Measurements from ENCODE around the gene RAB31.

The RAB31 gene

DNA sequence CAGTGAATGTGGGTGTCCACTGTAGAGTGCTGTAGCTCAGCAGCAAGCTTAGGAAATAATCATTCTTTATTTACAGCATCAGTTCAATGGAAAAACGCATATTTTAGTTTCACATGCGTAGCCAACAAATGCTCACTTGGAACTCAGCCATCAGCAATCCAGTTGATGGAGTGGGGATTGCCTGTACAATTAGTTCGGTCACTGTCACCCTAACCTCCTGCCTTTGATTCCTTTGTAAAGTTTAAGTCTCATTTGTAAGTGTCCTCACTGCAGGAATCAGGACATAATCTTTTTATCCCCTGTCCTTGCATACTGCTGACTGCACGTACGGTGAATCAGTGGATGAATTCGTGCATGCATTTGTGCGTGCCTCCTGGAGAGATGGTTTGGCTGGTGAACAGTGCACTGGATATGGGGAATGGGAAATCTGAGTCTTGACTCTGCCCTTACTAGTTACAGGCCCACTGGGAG lies 55.9 kb downstream of the RAB31 start:
- no peak overlapping the region for H4K8ac ChIP-seq (ENCODE audit: low read depth, low read length)
- H4K91ac ChIP-seq (ENCODE audit: low read depth, low read length, poor library complexity), result no peak overlapping the region
- no peaks in the 10 kb centered on the region for H3K4me1 ChIP-seq (ENCODE audit: control insufficient read depth in 2 of 2, insufficient read depth in 1 of 2, low read depth in 1 of 2, low read length in 2 of 2)
- H3K23ac ChIP-seq (ENCODE audit: low read depth, low read length, poor library complexity), result no peak overlapping the region
- H3K18ac ChIP-seq (ENCODE audit: low read length), result no peak overlapping the region
- no peak overlapping the region for H2AFZ ChIP-seq (ENCODE audit: low read length)
- DNase-seq (ENCODE audit: low spot score), result no peak
- H3K79me1 ChIP-seq (ENCODE audit: low read depth, low read length), result no peaks in the 10 kb centered on the region
- H2BK12ac ChIP-seq (ENCODE audit: low read length), result no peak overlapping the region
- H3K14ac ChIP-seq (ENCODE audit: low read length), result no peak overlapping the region
- H3K4me3 ChIP-seq (ENCODE audit: low read length in 2 of 2), result peak overlapping the region in 1 of 2 donors; percentile 27
- no peak overlapping the region for H2BK5ac ChIP-seq (ENCODE audit: low read length)
- WGBS, 2 donors (ENCODE audit: extremely low coverage in 2 of 2, insufficient read length in 2 of 2, insufficient replicate concordance in 1 of 2), result no CpG with 5 or more reads among the region's 7 CpGs
- no peak overlapping the region for H3K4me2 ChIP-seq (ENCODE audit: insufficient read depth, low read length, poor library complexity, severe bottlenecking)
- H3K27me3 ChIP-seq (ENCODE audit: control insufficient read depth in 3 of 3, insufficient read depth in 3 of 3, low read depth in 1 of 3, low read length in 3 of 3), result no peaks in the 10 kb centered on the region
- no peak overlapping the region for H2BK120ac ChIP-seq (ENCODE audit: low read depth, low read length)
- H3K9ac ChIP-seq (ENCODE audit: low read depth, low read length, poor library complexity), result no peak overlapping the region
- no peak overlapping the region for H2BK15ac ChIP-seq (ENCODE audit: low read length)
- no peak overlapping the region for H3K4ac ChIP-seq (ENCODE audit: low read length)
- H2AK5ac ChIP-seq (ENCODE audit: low read depth, low read length), result no peak overlapping the region
- H3K36me3 ChIP-seq (replicated peaks in 1 of 2; ENCODE audit: control insufficient read depth in 2 of 2, insufficient read depth in 2 of 2, low read length in 2 of 2), result no peaks in the 10 kb centered on the region
- peaks cover 0 to 19% of the 10 kb centered on the region in 2 donors for H3K9me3 ChIP-seq (replicated peaks in 1 of 2; ENCODE audit: control insufficient read depth in 2 of 2, insufficient read depth in 1 of 2, low read depth in 1 of 2, low read length in 2 of 2)
- no peak overlapping the region for H3K27ac ChIP-seq (replicated peaks; ENCODE audit: low read length)

DNA sequence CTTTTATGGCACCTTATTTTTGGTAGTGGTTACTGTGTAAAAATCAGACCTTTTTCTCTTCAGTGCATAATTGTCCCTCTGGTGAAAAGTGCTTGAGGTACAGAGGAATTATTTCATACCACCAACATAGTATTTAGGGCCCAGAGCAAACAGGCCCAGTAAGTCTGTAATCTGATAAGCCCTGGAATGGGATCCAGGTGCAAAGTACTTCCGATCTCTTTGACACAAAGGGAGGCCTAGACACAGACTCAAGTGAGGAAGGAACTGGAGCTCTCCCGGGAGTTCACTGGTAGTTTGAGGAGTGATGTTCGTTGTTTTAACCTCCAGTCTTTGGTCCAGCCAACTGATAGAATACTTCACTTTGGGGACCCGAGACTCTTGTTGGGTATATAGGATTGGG lies 57.4 kb downstream of the RAB31 start:
- Histone ChIP-seq H3K36me3 (replicated peaks in 1 of 2; ENCODE audit: control insufficient read depth in 2 of 2, insufficient read depth in 2 of 2, low read length in 2 of 2) (no peaks in the 10 kb centered on the region), H4K91ac (ENCODE audit: low read depth, low read length, poor library complexity) (no peak overlapping the region), H3K4ac (ENCODE audit: low read length) (no peak overlapping the region), H3K9me3 (replicated peaks in 1 of 2; ENCODE audit: control insufficient read depth in 2 of 2, insufficient read depth in 1 of 2, low read depth in 1 of 2, low read length in 2 of 2) (peaks cover 0 to 17% of the 10 kb centered on the region in 2 donors), H4K8ac (ENCODE audit: low read depth, low read length) (no peak overlapping the region), H2AFZ (ENCODE audit: low read length) (no peak overlapping the region), H3K27me3 (ENCODE audit: control insufficient read depth in 3 of 3, insufficient read depth in 3 of 3, low read depth in 1 of 3, low read length in 3 of 3) (no peaks in the 10 kb centered on the region), H2BK12ac (ENCODE audit: low read length) (no peak overlapping the region), H3K4me1 (ENCODE audit: control insufficient read depth in 2 of 2, insufficient read depth in 1 of 2, low read depth in 1 of 2, low read length in 2 of 2) (no peaks in the 10 kb centered on the region), H2AK5ac (ENCODE audit: low read depth, low read length) (no peak overlapping the region), H2BK120ac (ENCODE audit: low read depth, low read length) (no peak overlapping the region), H3K14ac (ENCODE audit: low read length) (no peak overlapping the region), H2BK15ac (ENCODE audit: low read length) (no peak overlapping the region), H3K4me2 (ENCODE audit: insufficient read depth, low read length, poor library complexity, severe bottlenecking) (no peak overlapping the region), H3K79me1 (ENCODE audit: low read depth, low read length) (no peaks in the 10 kb centered on the region), H2BK5ac (ENCODE audit: low read length) (no peak overlapping the region), H3K27ac (replicated peaks; ENCODE audit: low read length) (no peak overlapping the region), H3K18ac (ENCODE audit: low read length) (no peak overlapping the region), H3K4me3 (ENCODE audit: low read length in 2 of 2) (no peak overlapping the region), H3K23ac (ENCODE audit: low read depth, low read length, poor library complexity) (no peak overlapping the region), H3K9ac (ENCODE audit: low read depth, low read length, poor library complexity) (no peak overlapping the region)
- no CpG with 5 or more reads among the region's 4 CpGs for WGBS, 2 donors (ENCODE audit: extremely low coverage in 2 of 2, insufficient read length in 2 of 2, insufficient replicate concordance in 1 of 2)
- no peak for DNase-seq (ENCODE audit: low spot score)

DNA sequence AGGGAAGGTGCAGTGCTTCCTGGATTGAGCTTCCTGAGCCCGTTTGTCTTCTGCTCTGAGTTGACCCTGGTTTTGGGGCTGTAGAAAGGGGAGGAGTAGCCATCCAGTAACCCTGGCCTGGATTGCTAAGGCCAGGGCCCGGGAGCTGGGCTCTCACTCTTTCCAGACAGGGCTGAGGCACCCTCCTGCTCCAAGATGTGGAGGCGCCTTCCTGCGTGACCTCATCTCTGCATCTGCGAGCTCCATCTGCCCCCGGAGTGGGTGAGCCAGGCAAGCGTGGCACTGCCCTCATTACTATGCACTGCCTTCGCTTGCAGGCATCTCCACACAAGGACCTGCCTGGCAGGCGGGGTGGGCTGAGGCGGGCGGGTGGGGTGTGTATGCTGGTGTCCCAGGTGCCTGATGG lies 58.0 kb downstream of the RAB31 start:
- Histone ChIP-seq H2AK5ac (ENCODE audit: low read depth, low read length) (peak overlapping the region; percentile 38), H2AFZ (ENCODE audit: low read length) (no peak overlapping the region), H4K91ac (ENCODE audit: low read depth, low read length, poor library complexity) (no peak overlapping the region), H2BK120ac (ENCODE audit: low read depth, low read length) (no peak overlapping the region), H3K9me3 (replicated peaks in 1 of 2; ENCODE audit: control insufficient read depth in 2 of 2, insufficient read depth in 1 of 2, low read depth in 1 of 2, low read length in 2 of 2) (peaks cover 0 to 16% of the 10 kb centered on the region in 2 donors), H3K36me3 (replicated peaks in 1 of 2; ENCODE audit: control insufficient read depth in 2 of 2, insufficient read depth in 2 of 2, low read length in 2 of 2) (no peaks in the 10 kb centered on the region), H2BK12ac (ENCODE audit: low read length) (no peak overlapping the region), H3K9ac (ENCODE audit: low read depth, low read length, poor library complexity) (no peak overlapping the region), H3K79me1 (ENCODE audit: low read depth, low read length) (no peaks in the 10 kb centered on the region), H3K27ac (replicated peaks; ENCODE audit: low read length) (no peak overlapping the region), H3K4me1 (ENCODE audit: control insufficient read depth in 2 of 2, insufficient read depth in 1 of 2, low read depth in 1 of 2, low read length in 2 of 2) (no peaks in the 10 kb centered on the region), H3K4me2 (ENCODE audit: insufficient read depth, low read length, poor library complexity, severe bottlenecking) (no peak overlapping the region), H3K27me3 (ENCODE audit: control insufficient read depth in 3 of 3, insufficient read depth in 3 of 3, low read depth in 1 of 3, low read length in 3 of 3) (no peaks in the 10 kb centered on the region), H2BK15ac (ENCODE audit: low read length) (no peak overlapping the region), H3K18ac (ENCODE audit: low read length) (peak overlapping the region; percentile 82), H3K23ac (ENCODE audit: low read depth, low read length, poor library complexity) (no peak overlapping the region), H3K4me3 (ENCODE audit: low read length in 2 of 2) (no peak overlapping the region), H4K8ac (ENCODE audit: low read depth, low read length) (no peak overlapping the region), H3K4ac (ENCODE audit: low read length) (no peak overlapping the region), H2BK5ac (ENCODE audit: low read length) (no peak overlapping the region), H3K14ac (ENCODE audit: low read length) (no peak overlapping the region)
- no CpG with 5 or more reads among the region's 11 CpGs for WGBS, 2 donors (ENCODE audit: extremely low coverage in 2 of 2, insufficient read length in 2 of 2, insufficient replicate concordance in 1 of 2)
- no peak for DNase-seq (ENCODE audit: low spot score)

DNA sequence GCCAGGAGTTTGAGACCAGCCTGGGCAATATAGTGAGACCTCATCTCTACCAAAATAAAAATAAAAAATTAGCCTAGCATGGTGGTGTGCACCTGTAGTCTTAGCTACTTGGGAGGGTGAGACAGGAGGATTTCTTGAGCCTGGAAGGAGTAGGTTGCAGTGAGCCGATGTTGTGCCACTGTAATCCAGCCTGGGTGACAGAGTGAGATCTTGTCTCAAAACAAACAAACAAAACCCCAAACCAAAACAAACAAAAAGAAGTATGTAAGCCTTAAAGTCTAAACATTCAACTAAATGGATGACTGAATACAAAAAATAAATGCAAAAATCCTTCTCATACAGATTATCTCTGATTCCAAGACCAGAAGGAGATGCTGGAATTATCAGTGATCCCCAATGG lies 58.6 kb downstream of the RAB31 start:
- no peak overlapping the region for H2BK120ac ChIP-seq (ENCODE audit: low read depth, low read length)
- H2BK5ac ChIP-seq (ENCODE audit: low read length), result no peak overlapping the region
- no peak overlapping the region for H4K91ac ChIP-seq (ENCODE audit: low read depth, low read length, poor library complexity)
- no peak overlapping the region for H2AFZ ChIP-seq (ENCODE audit: low read length)
- no peak for DNase-seq (ENCODE audit: low spot score)
- no peak overlapping the region for H3K18ac ChIP-seq (ENCODE audit: low read length)
- no peaks in the 10 kb centered on the region for H3K36me3 ChIP-seq (replicated peaks in 1 of 2; ENCODE audit: control insufficient read depth in 2 of 2, insufficient read depth in 2 of 2, low read length in 2 of 2)
- H3K4me3 ChIP-seq (ENCODE audit: low read length in 2 of 2), result no peak overlapping the region
- H4K8ac ChIP-seq (ENCODE audit: low read depth, low read length), result no peak overlapping the region
- H3K4me1 ChIP-seq (ENCODE audit: control insufficient read depth in 2 of 2, insufficient read depth in 1 of 2, low read depth in 1 of 2, low read length in 2 of 2), result peaks cover 1 to 2% of the 10 kb centered on the region in 2 donors
- H3K4me2 ChIP-seq (ENCODE audit: insufficient read depth, low read length, poor library complexity, severe bottlenecking), result no peak overlapping the region
- H2AK5ac ChIP-seq (ENCODE audit: low read depth, low read length), result no peak overlapping the region
- H3K27me3 ChIP-seq (ENCODE audit: control insufficient read depth in 3 of 3, insufficient read depth in 3 of 3, low read depth in 1 of 3, low read length in 3 of 3), result no peaks in the 10 kb centered on the region
- no CpG with 5 or more reads among the region's 1 CpG for WGBS, 2 donors (ENCODE audit: extremely low coverage in 2 of 2, insufficient read length in 2 of 2, insufficient replicate concordance in 1 of 2)
- H3K4ac ChIP-seq (ENCODE audit: low read length), result no peak overlapping the region
- H3K79me1 ChIP-seq (ENCODE audit: low read depth, low read length), result no peaks in the 10 kb centered on the region
- no peak overlapping the region for H2BK15ac ChIP-seq (ENCODE audit: low read length)
- H3K9me3 ChIP-seq (replicated peaks in 1 of 2; ENCODE audit: control insufficient read depth in 2 of 2, insufficient read depth in 1 of 2, low read depth in 1 of 2, low read length in 2 of 2), result peaks cover 0 to 10% of the 10 kb centered on the region in 2 donors
- H3K9ac ChIP-seq (ENCODE audit: low read depth, low read length, poor library complexity), result no peak overlapping the region
- H3K23ac ChIP-seq (ENCODE audit: low read depth, low read length, poor library complexity), result no peak overlapping the region
- H3K27ac ChIP-seq (replicated peaks; ENCODE audit: low read length), result no peak overlapping the region
- no peak overlapping the region for H2BK12ac ChIP-seq (ENCODE audit: low read length)
- H3K14ac ChIP-seq (ENCODE audit: low read length), result no peak overlapping the region
